ENCODE results near the gene DIP2C.
"Not testable (repeated sequence)": the region's sequence is repeated elsewhere in the genome, so short reads cannot be mapped to it uniquely, and the experiment has no call there.

DIP2C gene

DNA sequence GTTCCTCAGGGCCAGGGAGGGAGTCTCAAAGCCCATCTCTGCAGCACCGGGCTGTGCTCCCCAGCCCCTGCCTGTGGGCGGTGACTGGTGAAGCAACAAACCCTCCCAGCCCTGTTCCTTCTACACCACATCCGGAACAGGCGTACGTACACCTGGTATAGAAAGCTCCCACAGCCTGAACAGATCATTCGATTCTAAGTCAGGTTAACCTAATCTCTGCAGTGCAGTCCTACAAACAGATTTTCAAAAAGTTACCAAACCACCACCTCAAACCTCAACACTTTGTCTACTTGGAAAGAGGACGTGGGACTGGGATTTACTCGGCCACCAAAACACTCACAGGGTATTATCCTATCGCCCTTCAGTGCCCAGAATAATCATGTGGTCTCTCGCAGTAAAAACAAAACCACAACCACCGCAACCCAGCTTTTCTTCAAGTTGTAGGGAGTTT is 238.4 kb downstream of the DIP2C start:
- TF ChIP-seq, protein P1, sequence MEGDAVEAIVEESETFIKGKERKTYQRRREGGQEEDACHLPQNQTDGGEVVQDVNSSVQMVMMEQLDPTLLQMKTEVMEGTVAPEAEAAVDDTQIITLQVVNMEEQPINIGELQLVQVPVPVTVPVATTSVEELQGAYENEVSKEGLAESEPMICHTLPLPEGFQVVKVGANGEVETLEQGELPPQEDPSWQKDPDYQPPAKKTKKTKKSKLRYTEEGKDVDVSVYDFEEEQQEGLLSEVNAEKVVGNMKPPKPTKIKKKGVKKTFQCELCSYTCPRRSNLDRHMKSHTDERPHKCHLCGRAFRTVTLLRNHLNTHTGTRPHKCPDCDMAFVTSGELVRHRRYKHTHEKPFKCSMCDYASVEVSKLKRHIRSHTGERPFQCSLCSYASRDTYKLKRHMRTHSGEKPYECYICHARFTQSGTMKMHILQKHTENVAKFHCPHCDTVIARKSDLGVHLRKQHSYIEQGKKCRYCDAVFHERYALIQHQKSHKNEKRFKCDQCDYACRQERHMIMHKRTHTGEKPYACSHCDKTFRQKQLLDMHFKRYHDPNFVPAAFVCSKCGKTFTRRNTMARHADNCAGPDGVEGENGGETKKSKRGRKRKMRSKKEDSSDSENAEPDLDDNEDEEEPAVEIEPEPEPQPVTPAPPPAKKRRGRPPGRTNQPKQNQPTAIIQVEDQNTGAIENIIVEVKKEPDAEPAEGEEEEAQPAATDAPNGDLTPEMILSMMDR (conservative IDR thresholded peaks at IDR 0.05), result no peak
- no peak for TF ChIP-seq ZFX (IDR thresholded peaks at IDR 0.05)
- no peak overlapping the region for H3K27ac ChIP-seq

DNA sequence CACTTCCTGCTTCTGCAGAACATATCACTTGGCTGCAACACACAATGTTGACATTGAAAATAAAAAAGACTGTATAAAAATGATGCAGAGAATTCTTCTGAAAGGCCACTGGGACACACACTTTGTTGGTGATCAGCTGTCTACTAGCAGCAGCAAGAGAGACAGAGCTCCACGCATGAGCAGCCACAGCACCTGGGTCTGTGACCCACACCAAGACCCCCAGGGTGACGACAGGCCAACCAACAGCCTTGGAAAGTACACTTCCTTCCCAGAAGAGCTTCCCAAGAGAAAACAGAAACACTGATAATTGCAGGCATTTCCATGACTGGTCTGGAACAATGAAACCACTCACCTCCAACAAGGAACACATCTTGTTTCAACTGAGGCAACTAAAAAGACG is 239.0 kb downstream of the DIP2C start:
- no peak for TF ChIP-seq ZFX (IDR thresholded peaks at IDR 0.05)
- TF ChIP-seq, protein P1 (conservative IDR thresholded peaks at IDR 0.05), result no peak
- H3K27ac ChIP-seq, result no peak overlapping the region

- H3K27ac ChIP-seq, result not testable (repeated sequence)
Observed at GRCh38 chr10:449331-449730, 240.1 kb downstream of the DIP2C start.

GRCh38 chr10:443459-443858 is 246.0 kb downstream of the DIP2C start:
- TF ChIP-seq, protein P1 (conservative IDR thresholded peaks at IDR 0.05), result no peak
- TF ChIP-seq ZFX (IDR thresholded peaks at IDR 0.05), result no peak

GRCh38 chr10:442209-442608 is 247.3 kb downstream of the DIP2C start:
- TF ChIP-seq ZFX (IDR thresholded peaks at IDR 0.05), result no peak
- TF ChIP-seq, protein P1 (conservative IDR thresholded peaks at IDR 0.05), result no peak
- H3K27ac ChIP-seq, result no peak overlapping the region

More at GRCh38 chr10:443459-443858, 246.0 kb downstream of the DIP2C start:
- H3K27ac ChIP-seq, result no peak overlapping the region

- no peak overlapping the region for H3K27ac ChIP-seq
- TF ChIP-seq, protein P1 (conservative IDR thresholded peaks at IDR 0.05), result no peak
- TF ChIP-seq ZFX (IDR thresholded peaks at IDR 0.05), result no peak
Observed at GRCh38 chr10:441659-442058, 247.8 kb downstream of the DIP2C start.

DNA sequence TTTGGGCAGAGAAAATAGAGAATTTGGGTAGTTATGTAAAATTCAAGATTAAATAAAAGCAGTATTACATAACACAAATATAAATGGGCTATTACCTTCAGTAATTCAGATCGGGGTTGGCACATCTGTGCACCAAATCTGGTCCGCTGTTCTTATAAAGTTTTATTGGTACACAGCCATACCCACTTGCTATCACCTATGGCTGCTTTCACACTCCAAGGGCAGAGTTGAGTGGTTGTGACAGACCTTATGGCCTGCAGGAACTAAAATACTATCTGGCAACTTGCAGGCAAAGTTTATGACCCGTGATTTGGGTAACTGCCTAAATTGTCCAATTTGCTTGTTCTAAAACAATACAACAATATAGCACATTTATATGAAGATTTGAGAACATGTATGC is 249.3 kb downstream of the DIP2C start:
- no peak for TF ChIP-seq ZFX (IDR thresholded peaks at IDR 0.05)
- H3K27ac ChIP-seq, result no peak overlapping the region

GRCh38 chr10:437698-438490 is 251.6 kb downstream of the DIP2C start:
- TF ChIP-seq ZFX (IDR thresholded peaks at IDR 0.05), result no peak
- TF ChIP-seq, protein P1 (conservative IDR thresholded peaks at IDR 0.05), result no peak
- peak overlapping the region; percentile 46 for H3K27ac ChIP-seq
